Mesothelial cell of epicardium (in vitro differentiated cells): ENCODE measurements around the gene TPPP3. TPM values are rescaled to one million over a fixed set of nuclear protein-coding genes. Genes with fewer than 3 reads are reported as not detected.

Source experiments
- DNase-seq, 2 experiments: peaks; one replicate each; pipeline ENCODE4 v3.0.0; 2021; ENCODE audit warnings: low spot score in 2 of 2; ENCODE audit not compliant: unreplicated experiment in 2 of 2
- H3K27ac Mint-ChIP-seq: 2 replicates; pipeline ENCODE4 v1.8.0; 2021; ENCODE audit warnings: mixed read lengths
- H3K27me3 Mint-ChIP-seq: 2 replicates; pipeline ENCODE4 v1.8.0; 2021; ENCODE audit warnings: low read depth, mixed read lengths
- H3K36me3 Mint-ChIP-seq: 2 replicates; pipeline ENCODE4 v1.8.0; 2021; ENCODE audit warnings: mixed read lengths
- H3K4me1 Mint-ChIP-seq: 2 replicates; pipeline ENCODE4 v1.8.0; 2021; ENCODE audit warnings: mixed read lengths
- H3K4me3 Mint-ChIP-seq: 2 replicates; pipeline ENCODE4 v1.8.0; 2021; ENCODE audit warnings: mild to moderate bottlenecking, moderate library complexity, mixed read lengths
- H3K9me3 Mint-ChIP-seq: 2 replicates; pipeline ENCODE4 v1.8.0; 2021; ENCODE audit warnings: mixed read lengths
- total RNA-seq: library from RNA; stranded (reverse); gene quantifications from 3 replicates; pipeline ENCODE4 v1.2.1, GENCODE V29; 2021
- TF ChIP-seq, protein P1 (sequence below): fragments of 200-600 bp; sonication (generic); IDR thresholded peaks from one replicate; pipeline ENCODE4 v1.5.0; 2021; ENCODE audit warnings: antibody characterized with exemption; ENCODE audit not compliant: unreplicated experiment

The TPPP3 gene
- total RNA-seq, 1 donor from 2014 or later, result 5.5 TPM

DNA sequence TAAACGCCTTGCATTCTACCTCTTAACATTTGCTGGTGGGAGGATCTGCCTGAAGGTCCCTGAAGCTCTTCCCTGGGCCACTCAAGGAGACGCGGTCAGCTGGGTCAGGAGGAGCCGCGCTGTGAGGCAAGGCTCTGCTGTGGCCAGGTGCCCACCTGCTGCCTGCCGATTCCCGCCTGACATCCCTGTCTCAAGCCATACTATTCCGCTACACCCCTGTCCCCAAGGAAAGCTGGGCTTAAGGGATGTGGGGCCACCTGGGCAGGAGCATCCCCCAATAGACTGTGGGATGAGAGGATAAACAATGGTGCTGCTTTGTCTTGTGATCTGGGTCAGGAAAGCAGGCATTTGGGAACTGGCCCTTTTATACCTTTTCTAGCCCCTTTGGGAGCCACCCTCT is 5.1 kb downstream of the TPPP3 start:
- Mint-ChIP-seq H3K36me3 (no peaks in the 10 kb centered on the region), H3K9me3 (no peaks in the 10 kb centered on the region), H3K27ac (no peak overlapping the region)

DNA sequence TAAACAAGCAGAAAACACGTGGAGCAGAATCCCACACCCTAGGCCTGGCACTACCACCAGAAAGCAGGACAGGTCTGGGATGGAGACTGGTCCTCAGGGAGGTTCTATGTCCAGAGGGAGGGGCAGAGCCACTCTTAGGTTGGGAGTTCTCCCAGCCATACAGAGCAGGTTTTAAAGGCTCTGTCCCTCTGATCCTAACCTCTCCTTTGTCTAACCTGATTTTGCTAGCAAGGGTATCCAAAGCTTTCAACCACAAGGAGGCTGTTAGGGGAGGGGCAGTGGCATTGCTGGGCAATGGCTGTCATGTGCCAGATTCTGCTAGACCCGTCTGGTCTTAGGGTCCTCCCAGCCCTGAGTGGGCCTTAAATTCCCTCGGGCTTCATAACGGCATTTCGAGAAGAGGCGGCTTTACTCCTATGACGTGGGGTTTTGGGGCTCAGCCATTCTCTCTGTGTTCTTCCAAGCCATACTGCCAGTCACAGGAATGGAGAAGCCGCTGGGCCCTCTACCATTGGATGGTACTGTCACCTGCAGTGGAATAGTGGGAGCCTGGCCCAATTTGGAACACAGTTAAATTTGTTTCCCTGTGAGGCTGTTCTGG is 5.7 kb downstream of the TPPP3 start:
- no peak for DNase-seq
- H3K27ac Mint-ChIP-seq, result no peak overlapping the region
- H3K4me3 Mint-ChIP-seq, result no peak overlapping the region
- no peaks in the 10 kb centered on the region for H3K36me3 Mint-ChIP-seq
- H3K27me3 Mint-ChIP-seq, result peaks cover 72% of the 10 kb centered on the region
- H3K4me1 Mint-ChIP-seq, result peaks cover 5% of the 10 kb centered on the region
- no peaks in the 10 kb centered on the region for H3K9me3 Mint-ChIP-seq
- TF ChIP-seq, protein P1, sequence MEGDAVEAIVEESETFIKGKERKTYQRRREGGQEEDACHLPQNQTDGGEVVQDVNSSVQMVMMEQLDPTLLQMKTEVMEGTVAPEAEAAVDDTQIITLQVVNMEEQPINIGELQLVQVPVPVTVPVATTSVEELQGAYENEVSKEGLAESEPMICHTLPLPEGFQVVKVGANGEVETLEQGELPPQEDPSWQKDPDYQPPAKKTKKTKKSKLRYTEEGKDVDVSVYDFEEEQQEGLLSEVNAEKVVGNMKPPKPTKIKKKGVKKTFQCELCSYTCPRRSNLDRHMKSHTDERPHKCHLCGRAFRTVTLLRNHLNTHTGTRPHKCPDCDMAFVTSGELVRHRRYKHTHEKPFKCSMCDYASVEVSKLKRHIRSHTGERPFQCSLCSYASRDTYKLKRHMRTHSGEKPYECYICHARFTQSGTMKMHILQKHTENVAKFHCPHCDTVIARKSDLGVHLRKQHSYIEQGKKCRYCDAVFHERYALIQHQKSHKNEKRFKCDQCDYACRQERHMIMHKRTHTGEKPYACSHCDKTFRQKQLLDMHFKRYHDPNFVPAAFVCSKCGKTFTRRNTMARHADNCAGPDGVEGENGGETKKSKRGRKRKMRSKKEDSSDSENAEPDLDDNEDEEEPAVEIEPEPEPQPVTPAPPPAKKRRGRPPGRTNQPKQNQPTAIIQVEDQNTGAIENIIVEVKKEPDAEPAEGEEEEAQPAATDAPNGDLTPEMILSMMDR, result no peak

More for the DNA sequence above, 5.1 kb downstream of the TPPP3 start:
- Mint-ChIP-seq H3K4me1 (peaks cover 7% of the 10 kb centered on the region), H3K4me3 (no peak overlapping the region), H3K27me3 (peaks cover 75% of the 10 kb centered on the region)
- TF ChIP-seq, protein P1, result no peak
- DNase-seq, result no peak

DNA sequence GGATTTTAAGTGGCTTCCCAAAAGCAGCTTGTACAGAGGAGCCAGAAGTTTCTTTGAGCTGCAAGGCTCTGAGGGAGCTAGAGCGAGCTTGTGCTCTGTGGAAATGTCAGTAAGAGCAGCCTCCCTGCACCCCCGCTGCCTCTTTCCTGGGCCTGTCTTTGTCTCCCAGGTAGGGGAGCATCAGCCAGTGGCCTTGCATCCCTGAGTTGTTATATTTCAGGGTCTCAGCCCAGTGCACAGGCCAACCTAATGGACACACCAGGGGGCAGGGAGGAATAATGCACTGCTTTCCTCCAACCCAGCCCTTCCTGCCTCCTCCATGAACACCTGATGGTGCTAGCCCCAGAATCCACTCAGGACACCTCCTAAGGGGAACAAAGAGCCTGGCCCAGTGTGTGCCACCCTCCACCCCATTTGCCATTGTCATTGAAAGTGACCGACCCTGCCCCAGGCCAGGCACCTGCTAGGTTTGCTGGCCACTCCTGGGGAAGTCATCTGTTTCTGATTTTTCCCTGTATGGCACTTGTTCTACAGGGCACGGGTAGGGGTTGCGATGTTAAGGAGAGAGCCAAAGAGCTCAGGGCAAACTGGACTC is 6.3 kb downstream of the TPPP3 start:
- H3K4me3 Mint-ChIP-seq, result no peak overlapping the region
- no peak overlapping the region for H3K27ac Mint-ChIP-seq
- DNase-seq, result no peak
- H3K9me3 Mint-ChIP-seq, result no peaks in the 10 kb centered on the region
- H3K27me3 Mint-ChIP-seq, result peaks cover 71% of the 10 kb centered on the region
- no peaks in the 10 kb centered on the region for H3K36me3 Mint-ChIP-seq
- TF ChIP-seq, protein P1, result no peak
- H3K4me1 Mint-ChIP-seq, result peaks cover 2% of the 10 kb centered on the region

DNA sequence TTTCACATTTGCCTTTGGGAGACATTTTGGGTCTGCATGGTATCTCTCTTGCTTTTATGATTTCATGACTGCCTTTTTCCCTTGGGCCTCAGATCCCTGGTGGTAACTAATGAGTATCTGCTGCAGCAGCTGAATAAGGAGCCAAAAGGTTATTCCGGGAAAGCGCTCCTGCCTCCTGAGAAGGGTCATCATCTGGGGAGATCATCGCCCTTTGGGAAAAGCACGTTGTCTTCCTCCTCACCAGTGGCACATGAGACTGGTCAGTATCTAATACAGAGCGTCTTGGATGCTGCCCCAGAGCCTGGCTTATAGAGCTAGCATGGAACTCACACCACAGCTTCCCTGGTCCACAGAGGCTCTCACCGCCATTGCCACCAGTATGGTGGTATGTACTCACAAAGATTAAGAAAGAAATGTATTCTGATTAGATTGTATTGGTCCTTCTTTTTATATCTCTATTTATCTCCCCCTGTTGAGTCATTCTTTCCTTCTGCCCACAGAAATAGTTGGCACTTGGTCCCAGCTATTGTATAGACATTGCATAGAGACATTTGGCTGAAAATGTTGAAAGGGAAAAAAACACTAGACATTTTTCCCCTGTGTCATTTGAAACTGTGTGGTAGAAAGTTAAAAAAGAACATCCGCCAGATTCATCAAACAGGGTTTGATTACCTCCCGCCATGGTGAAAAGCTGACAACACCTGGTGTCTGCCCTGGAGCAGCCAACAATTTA is 8.4 kb downstream of the TPPP3 start:
- TF ChIP-seq, protein P1, result no peak
- Mint-ChIP-seq H3K36me3 (no peaks in the 10 kb centered on the region), H3K27ac (no peak overlapping the region), H3K9me3 (no peaks in the 10 kb centered on the region), H3K4me1 (no peaks in the 10 kb centered on the region), H3K4me3 (no peak overlapping the region), H3K27me3 (peaks cover 65% of the 10 kb centered on the region)
- no peak for DNase-seq

DNA sequence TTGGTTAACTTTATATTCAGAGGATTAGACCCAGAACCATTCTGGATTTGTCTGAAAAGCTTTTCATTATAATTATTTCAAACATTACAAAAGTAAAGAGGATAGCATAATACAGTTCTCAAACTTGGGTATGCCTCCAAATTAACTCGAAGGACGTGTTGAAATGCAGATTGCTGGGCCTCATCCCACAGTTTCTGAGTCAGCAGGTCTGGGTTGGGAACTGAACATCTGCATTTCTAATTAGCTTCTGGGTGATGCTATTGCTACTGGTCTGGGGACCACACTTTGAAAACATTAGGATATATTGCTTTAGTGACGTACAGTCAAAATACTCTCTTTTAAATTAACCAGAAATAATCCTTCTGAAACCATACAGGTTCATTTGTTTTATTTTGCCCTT is 10.0 kb downstream of the TPPP3 start:
- no peak for DNase-seq
- TF ChIP-seq, protein P1, result no peak
- Mint-ChIP-seq H3K4me3 (no peak overlapping the region), H3K27ac (no peak overlapping the region), H3K36me3 (no peaks in the 10 kb centered on the region), H3K9me3 (no peaks in the 10 kb centered on the region), H3K4me1 (no peaks in the 10 kb centered on the region), H3K27me3 (peaks cover 55% of the 10 kb centered on the region)
